Effector memory CD4-positive, alpha-beta T cell (primary cell): ENCODE results near the gene MBP.

Experiments
- DNase-seq, 3 donors: peaks; one replicate each; pipeline ENCODE4 v3.0.0-alpha.2; 2020
- H3K27ac ChIP-seq: 2 replicates; pipeline ENCODE4 v1.7.0; 2013; ENCODE audit warnings: mild to moderate bottlenecking, low read length, moderate library complexity; ENCODE audit not compliant: insufficient read depth, poor library complexity, severe bottlenecking
- H3K27me3 ChIP-seq: replicated peaks from 2 replicates; pipeline ENCODE4 v1.7.0; 2013; ENCODE audit warnings: mild to moderate bottlenecking, low read length; ENCODE audit not compliant: insufficient read depth, control insufficient read depth, poor library complexity, severe bottlenecking
- H3K36me3 ChIP-seq: 2 replicates; pipeline ENCODE4 v1.7.0; 2013; ENCODE audit warnings: mild to moderate bottlenecking, low read length, moderate library complexity; ENCODE audit not compliant: control insufficient read depth, insufficient read depth
- H3K4me1 ChIP-seq: 2 replicates; pipeline ENCODE4 v1.7.0; 2013; ENCODE audit warnings: low read length, mild to moderate bottlenecking; ENCODE audit not compliant: control insufficient read depth, insufficient read depth, poor library complexity, severe bottlenecking
- H3K4me3 ChIP-seq: 2 replicates; pipeline ENCODE4 v1.7.0; 2013; ENCODE audit warnings: low read length, low read depth, mild to moderate bottlenecking; ENCODE audit not compliant: insufficient read depth, poor library complexity, severe bottlenecking
- H3K9me3 ChIP-seq: 2 replicates; pipeline ENCODE4 v1.7.0; 2013; ENCODE audit warnings: mild to moderate bottlenecking, low read length, moderate library complexity; ENCODE audit not compliant: control insufficient read depth

Gene MBP

GRCh38 chr18:77151772-77152520 lies 19.4 kb upstream of the MBP start:
- Histone ChIP-seq H3K4me1 (no peaks in the 10 kb centered on the region), H3K27ac (no peak overlapping the region), H3K27me3 (no peaks in the 10 kb centered on the region), H3K9me3 (no peaks in the 10 kb centered on the region), H3K36me3 (no peaks in the 10 kb centered on the region), H3K4me3 (no peak overlapping the region)
- no peak for DNase-seq

GRCh38 chr18:77151033-77151771 lies 18.6 kb upstream of the MBP start:
- Histone ChIP-seq H3K36me3 (no peaks in the 10 kb centered on the region), H3K4me1 (no peaks in the 10 kb centered on the region), H3K4me3 (no peak overlapping the region), H3K27me3 (no peaks in the 10 kb centered on the region), H3K9me3 (no peaks in the 10 kb centered on the region), H3K27ac (no peak overlapping the region)
- DNase-seq, result no peak

- Histone ChIP-seq H3K4me1 (no peaks in the 10 kb centered on the region), H3K36me3 (no peaks in the 10 kb centered on the region), H3K27ac (no peak overlapping the region), H3K9me3 (no peaks in the 10 kb centered on the region), H3K4me3 (no peak overlapping the region), H3K27me3 (no peaks in the 10 kb centered on the region)
- DNase-seq, result no peak
These were observed 18.0 kb upstream of the MBP start for GRCh38 chr18:77150588-77150987.

GRCh38 chr18:77148289-77148688 lies 15.7 kb upstream of the MBP start:
- no peak for DNase-seq
- Histone ChIP-seq H3K4me3 (no peak overlapping the region), H3K27me3 (no peaks in the 10 kb centered on the region), H3K4me1 (peaks cover 5% of the 10 kb centered on the region), H3K27ac (no peak overlapping the region), H3K36me3 (no peaks in the 10 kb centered on the region), H3K9me3 (no peaks in the 10 kb centered on the region)

- Histone ChIP-seq H3K27ac (no peak overlapping the region), H3K9me3 (no peaks in the 10 kb centered on the region), H3K4me3 (no peak overlapping the region), H3K4me1 (peaks cover 5% of the 10 kb centered on the region), H3K36me3 (no peaks in the 10 kb centered on the region), H3K27me3 (no peaks in the 10 kb centered on the region)
- no peak for DNase-seq
These were observed 14.9 kb upstream of the MBP start for GRCh38 chr18:77147418-77147852.

- H3K27ac ChIP-seq, result no peak overlapping the region
- no peaks in the 10 kb centered on the region for H3K9me3 ChIP-seq
- DNase-seq, result no peak
- H3K4me1 ChIP-seq, result peaks cover 5% of the 10 kb centered on the region
- H3K4me3 ChIP-seq, result no peak overlapping the region
- H3K27me3 ChIP-seq, result no peaks in the 10 kb centered on the region
- no peaks in the 10 kb centered on the region for H3K36me3 ChIP-seq
These were observed 13.9 kb upstream of the MBP start for GRCh38 chr18:77146249-77147080.

GRCh38 chr18:77145364-77145901 lies 12.8 kb upstream of the MBP start:
- no peaks in the 10 kb centered on the region for H3K36me3 ChIP-seq
- DNase-seq, result no peak
- no peak overlapping the region for H3K27ac ChIP-seq
- no peaks in the 10 kb centered on the region for H3K27me3 ChIP-seq
- H3K4me1 ChIP-seq, result peaks cover 15% of the 10 kb centered on the region
- no peak overlapping the region for H3K4me3 ChIP-seq
- no peaks in the 10 kb centered on the region for H3K9me3 ChIP-seq

GRCh38 chr18:77144451-77145118 lies 12.0 kb upstream of the MBP start:
- H3K4me1 ChIP-seq, result peaks cover 23% of the 10 kb centered on the region
- no peaks in the 10 kb centered on the region for H3K9me3 ChIP-seq
- H3K36me3 ChIP-seq, result no peaks in the 10 kb centered on the region
- no peak overlapping the region for H3K4me3 ChIP-seq
- H3K27me3 ChIP-seq, result no peaks in the 10 kb centered on the region
- no peak overlapping the region for H3K27ac ChIP-seq
- DNase-seq, result no peak

- peaks cover 23% of the 10 kb centered on the region for H3K4me1 ChIP-seq
These were observed 11.5 kb upstream of the MBP start for GRCh38 chr18:77144046-77144445.

More at GRCh38 chr18:77144046-77144445, 11.5 kb upstream of the MBP start:
- DNase-seq, result no peak
- Histone ChIP-seq H3K9me3 (no peaks in the 10 kb centered on the region), H3K27ac (no peak overlapping the region), H3K27me3 (no peaks in the 10 kb centered on the region), H3K36me3 (no peaks in the 10 kb centered on the region), H3K4me3 (no peak overlapping the region)
